Esophagus muscularis mucosa (tissue), 4 donors: ENCODE measurements around the gene RELB.

ENCODE experiments used
- CTCF ChIP-seq, 3 experiments: fragments of 200-600 bp in 2 of 3; fragments of 450-650 bp in 1 of 3; sonication (generic) in 2 of 3; IDR thresholded peaks; one replicate each; pipeline ENCODE4 v1.5.1; 2017 to 2019; ENCODE audit warnings: antibody characterized with exemption in 3 of 3, mild to moderate bottlenecking in 2 of 3, moderate library complexity in 1 of 3
- EP300 ChIP-seq: sonication (generic); formaldehyde crosslinking; IDR thresholded peaks from one replicate; pipeline ENCODE4 v1.6.1; 2017; ENCODE audit warnings: antibody characterized with exemption
- POLR2A ChIP-seq: fragments of 450-650 bp; IDR thresholded peaks from one replicate; pipeline ENCODE4 v1.6.1; 2017; ENCODE audit warnings: antibody characterized with exemption, moderate library complexity, mild to moderate bottlenecking, low read depth
- POLR2AphosphoS5 ChIP-seq, 2 donors: sonication (generic); formaldehyde crosslinking; IDR thresholded peaks; one replicate each; pipeline ENCODE4 v1.6.1; 2017; ENCODE audit warnings: antibody characterized with exemption in 2 of 2

- no peak for TF ChIP-seq CTCF (IDR thresholded peaks at IDR 0.05)
- TF ChIP-seq POLR2AphosphoS5 (IDR thresholded peaks at IDR 0.05), result no peak
- no peak for TF ChIP-seq POLR2A
- no peak for TF ChIP-seq EP300
These were observed 7.3 kb downstream of the RELB start for GRCh38 chr19:45008552-45008951.
